C4-2B (cell line): Measurements from ENCODE around the gene WFDC1.

Experiments
- CTCF ChIP-seq: fragments of 450-650 bp; conservative IDR thresholded peaks from 2 replicates; pipeline ENCODE4 v1.5.1; 2017; ENCODE audit warnings: mild to moderate bottlenecking
- ZFX ChIP-seq: fragments of 450-650 bp; IDR thresholded peaks from 2 replicates; pipeline ENCODE4 v1.6.1; 2017

- TF ChIP-seq CTCF (no peak), ZFX (no peak)
Measured at GRCh38 chr16:84291226-84291625, 3.5 kb upstream of the WFDC1 start.
